ENCODE results near the gene S100A14. TPM values are rescaled to one million over a fixed set of nuclear protein-coding genes. Genes with fewer than 3 reads are reported as not detected.

Gene S100A14
- polyA plus RNA-seq, 1 experiment: not detected

- H3K27me3 ChIP-seq (ENCODE audit: control insufficient read depth, insufficient read depth, low read length): no peaks in the 10 kb centered on the region
- ChIA-PET CTCF (interaction anchor here (1.0 to 9.0 kb wide), 12 partner anchors 12 to 145 kb away, joined by 3 to 148 read pairs (median 6); partner anchors contain the start of genes S100A14 and S100A16), POLR2A (interaction anchor here (0.6 to 2.2 kb wide), 7 partner anchors 9 to 93 kb away, joined by 3 to 20 read pairs (median 3); partner anchors contain the start of gene S100A16)
- no peak for DNase-seq (ENCODE audit: low read depth)
- H3K36me3 ChIP-seq (ENCODE audit: control insufficient read depth, insufficient read depth, low read length): peaks cover 10% of the 10 kb centered on the region
- no peak for TF ChIP-seq CTCF (IDR thresholded peaks at IDR 0.05; ENCODE audit: insufficient read depth, low read depth, low read length)
- H3K4me3 ChIP-seq (ENCODE audit: low read depth, low read length): peak overlapping the region; percentile 57
Observed at GRCh38 chr1:153626477-153626903, 10.4 kb upstream of the S100A14 start.

- POLR2A ChIA-PET: no interaction called here
- H3K4me3 ChIP-seq (ENCODE audit: low read depth, low read length): no peak overlapping the region
- H3K27me3 ChIP-seq (ENCODE audit: control insufficient read depth, insufficient read depth, low read length): no peaks in the 10 kb centered on the region
- peaks cover 10% of the 10 kb centered on the region for H3K36me3 ChIP-seq (ENCODE audit: control insufficient read depth, insufficient read depth, low read length)
- no peak for DNase-seq (ENCODE audit: low read depth)
- CTCF ChIA-PET: interaction anchor here (0.6 to 9.0 kb wide), 6 partner anchors 9 to 100 kb away, joined by 3 to 148 read pairs (median 12); partner anchors contain the start of genes CHTOP, S100A14 and S100A16
- TF ChIP-seq CTCF (IDR thresholded peaks at IDR 0.05; ENCODE audit: insufficient read depth, low read depth, low read length): no peak
Observed at GRCh38 chr1:153624965-153625611, 9.0 kb upstream of the S100A14 start.

GRCh38 chr1:153623101-153623500 lies 7.0 kb upstream of the S100A14 start:
- Histone ChIP-seq H3K36me3 (ENCODE audit: control insufficient read depth, insufficient read depth, low read length) (peaks cover 11% of the 10 kb centered on the region), H3K27me3 (ENCODE audit: control insufficient read depth, insufficient read depth, low read length) (no peaks in the 10 kb centered on the region), H3K4me3 (ENCODE audit: low read depth, low read length) (no peak overlapping the region)
- ChIA-PET POLR2A (no interaction called here), CTCF (interaction anchor here (1.1 to 9.0 kb wide), 2 partner anchors 8 to 51 kb away, joined by 9 to 148 read pairs; partner anchors contain the start of genes S100A14 and S100A16)
- no peak for DNase-seq (ENCODE audit: low read depth)
- no peak for TF ChIP-seq CTCF (IDR thresholded peaks at IDR 0.05; ENCODE audit: insufficient read depth, low read depth, low read length)

GRCh38 chr1:153619171-153619570 lies 3.0 kb upstream of the S100A14 start:
- DNase-seq (ENCODE audit: low read depth): no peak
- H3K27me3 ChIP-seq (ENCODE audit: control insufficient read depth, insufficient read depth, low read length): no peaks in the 10 kb centered on the region
- H3K36me3 ChIP-seq (ENCODE audit: control insufficient read depth, insufficient read depth, low read length): peaks cover 7% of the 10 kb centered on the region
- no peak overlapping the region for H3K4me3 ChIP-seq (ENCODE audit: low read depth, low read length)
- ChIA-PET POLR2A (no interaction called here), CTCF (interaction anchor here (1.1 to 11.6 kb wide), 10 partner anchors 8 to 108 kb away, joined by 3 to 194 read pairs (median 18); partner anchors contain the start of genes CHTOP, S100A1, S100A13 and S100A2)
- TF ChIP-seq CTCF (IDR thresholded peaks at IDR 0.05; ENCODE audit: insufficient read depth, low read depth, low read length): no peak

- Histone ChIP-seq H3K36me3 (ENCODE audit: control insufficient read depth, insufficient read depth, low read length) (peaks cover 4% of the 10 kb centered on the region), H3K27me3 (ENCODE audit: control insufficient read depth, insufficient read depth, low read length) (no peaks in the 10 kb centered on the region), H3K4me3 (ENCODE audit: low read depth, low read length) (no peak overlapping the region)
- peak; percentile 89 for TF ChIP-seq CTCF (IDR thresholded peaks at IDR 0.05; ENCODE audit: insufficient read depth, low read depth, low read length)
- CTCF ChIA-PET: interaction anchor here (0.7 to 11.6 kb wide), 19 partner anchors 10 to 122 kb away, joined by 3 to 194 read pairs (median 7); partner anchors contain the start of genes CHTOP, S100A1, S100A13 and S100A6
- POLR2A ChIA-PET: interaction anchor here (1.3 kb wide), 1 partner anchor 10 kb away, joined by 4 read pairs; the partner anchor contains the start of gene S100A13
- DNase-seq (ENCODE audit: low read depth): no peak
Observed at GRCh38 chr1:153617663-153618062, 1.5 kb upstream of the S100A14 start.

Measured in BJ (cell line).